Urinary bladder (tissue), 4 donors: Measurements from ENCODE around the gene LRRC2. TPM values are rescaled to one million over a fixed set of nuclear protein-coding genes. Genes with fewer than 3 reads are reported as not detected.

ENCODE experiments used
- DNase-seq: peaks from one replicate; pipeline ENCODE4 v3.0.0-alpha.2; 2015; ENCODE audit errors: extremely low spot score
- H3K27ac ChIP-seq: one replicate; pipeline ENCODE4 v1.5.1; 2013; ENCODE audit warnings: low read depth, mild to moderate bottlenecking, moderate library complexity
- H3K36me3 ChIP-seq: one replicate; pipeline ENCODE4 v1.6.1; 2013; ENCODE audit warnings: mild to moderate bottlenecking, moderate library complexity; ENCODE audit not compliant: insufficient read depth
- H3K4me1 ChIP-seq: one replicate; pipeline ENCODE4 v1.6.1; 2013; ENCODE audit warnings: mild to moderate bottlenecking, moderate library complexity; ENCODE audit not compliant: insufficient read depth
- H3K4me3 ChIP-seq: one replicate; pipeline ENCODE4 v1.5.1; 2013; ENCODE audit warnings: low read depth, low read length
- WGBS: extraction: QIAGEN DNeasy Blood & Tissue Kit; methylation state at CpG from one replicate; pipeline ENCODE4 v1.1.7; 2013; 5-methylcytosine and 5-hydroxymethylcytosine counted together
- polyA plus RNA-seq: library from polyadenylated mRNA; stranded (reverse); fragments of 200-250 nt; gene quantifications from one replicate; pipeline ENCODE4 v1.2.3, GENCODE V29; 2013
- total RNA-seq: library from RNA; depleted of rRNA; stranded (reverse); fragments of >200 nt; gene quantifications from one replicate; pipeline ENCODE4 v1.2.3, GENCODE V29; 2014
- donor health status: healthy with polysubstance abuse.
- donor health status: healthy.

Gene LRRC2
- total RNA-seq: 4.3 TPM
- polyA plus RNA-seq: 4.2 TPM

GRCh38 chr3:46566040-46566641, at the start of gene LRRC2:
TSS of gene LRRC2 (minus strand) at chr3:46566302. CDS start at chr3:46551591, 14,711 bp downstream.
- no peaks in the 10 kb centered on the region for H3K4me1 ChIP-seq
- H3K4me3 ChIP-seq: peak within 1 kb of the TSS; percentile 36
- H3K36me3 ChIP-seq: no peaks in the 10 kb centered on the region
- WGBS: under 1% methylated on average over 39 of the region's 39 CpGs
- no peak for DNase-seq
- H3K27ac ChIP-seq: no peak within 1 kb of the TSS

GRCh38 chr3:46615050-46615775, 49.1 kb upstream of the LRRC2 start:
- 84% methylated on average over 9 of the region's 9 CpGs for WGBS
- H3K36me3 ChIP-seq: no peaks in the 10 kb centered on the region
- no peak overlapping the region for H3K4me3 ChIP-seq
- H3K4me1 ChIP-seq: no peaks in the 10 kb centered on the region
- no peak overlapping the region for H3K27ac ChIP-seq
- DNase-seq: no peak

- WGBS: 86% methylated on average over 4 of the region's 4 CpGs
- Histone ChIP-seq H3K4me3 (no peak overlapping the region), H3K27ac (no peak overlapping the region), H3K4me1 (no peaks in the 10 kb centered on the region), H3K36me3 (no peaks in the 10 kb centered on the region)
- no peak for DNase-seq
Measured at GRCh38 chr3:46614431-46614830, 48.3 kb upstream of the LRRC2 start.

- Histone ChIP-seq H3K27ac (no peak overlapping the region), H3K4me3 (no peak overlapping the region), H3K36me3 (no peaks in the 10 kb centered on the region), H3K4me1 (no peaks in the 10 kb centered on the region)
- 83% methylated on average over 10 of the region's 10 CpGs for WGBS
- no peak for DNase-seq
Measured at GRCh38 chr3:46613313-46614005, 47.4 kb upstream of the LRRC2 start.

GRCh38 chr3:46612324-46612723, 46.2 kb upstream of the LRRC2 start, which contains the start of gene FAM240A:
TSS of gene FAM240A (plus strand) at chr3:46612525. CDS start at chr3:46612684, 159 bp downstream.
- DNase-seq: no peak
- 66% methylated on average over 9 of the region's 9 CpGs for WGBS
- Histone ChIP-seq H3K36me3 (no peaks in the 10 kb centered on the region), H3K4me3 (no peak within 1 kb of the TSS), H3K4me1 (no peaks in the 10 kb centered on the region), H3K27ac (no peak within 1 kb of the TSS)

GRCh38 chr3:46609944-46610722, 44.0 kb upstream of the LRRC2 start:
- H3K27ac ChIP-seq: no peak overlapping the region
- no peaks in the 10 kb centered on the region for H3K36me3 ChIP-seq
- 75% methylated on average over 12 of the region's 12 CpGs for WGBS
- DNase-seq: no peak
- H3K4me3 ChIP-seq: no peak overlapping the region
- H3K4me1 ChIP-seq: no peaks in the 10 kb centered on the region

- Histone ChIP-seq H3K4me3 (no peak overlapping the region), H3K4me1 (no peaks in the 10 kb centered on the region), H3K27ac (no peak overlapping the region), H3K36me3 (no peaks in the 10 kb centered on the region)
- WGBS: 74% methylated on average over 5 of the region's 5 CpGs
- DNase-seq: no peak
Measured at GRCh38 chr3:46609212-46609721, 43.2 kb upstream of the LRRC2 start.

GRCh38 chr3:46607603-46608028, 41.5 kb upstream of the LRRC2 start:
- WGBS: 64% methylated on average over 6 of the region's 6 CpGs
- Histone ChIP-seq H3K4me1 (no peaks in the 10 kb centered on the region), H3K4me3 (no peak overlapping the region), H3K36me3 (no peaks in the 10 kb centered on the region), H3K27ac (no peak overlapping the region)
- DNase-seq: no peak

- Histone ChIP-seq H3K36me3 (no peaks in the 10 kb centered on the region), H3K4me1 (no peaks in the 10 kb centered on the region), H3K4me3 (no peak overlapping the region), H3K27ac (no peak overlapping the region)
- 86% methylated on average over 2 of the region's 2 CpGs for WGBS
- no peak for DNase-seq
Measured at GRCh38 chr3:46604127-46604526, 38.0 kb upstream of the LRRC2 start.

- no peak for DNase-seq
- Histone ChIP-seq H3K4me1 (no peaks in the 10 kb centered on the region), H3K27ac (no peak overlapping the region), H3K36me3 (no peaks in the 10 kb centered on the region), H3K4me3 (no peak overlapping the region)
- WGBS: 58% methylated on average over 1 of the region's 1 CpG
Measured at GRCh38 chr3:46603446-46604046, 37.4 kb upstream of the LRRC2 start.

GRCh38 chr3:46599590-46599989, 33.5 kb upstream of the LRRC2 start:
- WGBS: 74% methylated on average over 5 of the region's 5 CpGs
- Histone ChIP-seq H3K4me1 (no peaks in the 10 kb centered on the region), H3K27ac (no peak overlapping the region), H3K36me3 (no peaks in the 10 kb centered on the region), H3K4me3 (no peak overlapping the region)
- DNase-seq: no peak

- WGBS: 82% methylated on average over 8 of the region's 8 CpGs
- no peak overlapping the region for H3K27ac ChIP-seq
- H3K4me3 ChIP-seq: no peak overlapping the region
- no peaks in the 10 kb centered on the region for H3K4me1 ChIP-seq
- H3K36me3 ChIP-seq: no peaks in the 10 kb centered on the region
- no peak for DNase-seq
Measured at GRCh38 chr3:46595819-46596314, 29.8 kb upstream of the LRRC2 start.

GRCh38 chr3:46594723-46595122, 28.6 kb upstream of the LRRC2 start:
- Histone ChIP-seq H3K27ac (no peak overlapping the region), H3K4me1 (no peaks in the 10 kb centered on the region), H3K4me3 (no peak overlapping the region), H3K36me3 (no peaks in the 10 kb centered on the region)
- 92% methylated on average over 4 of the region's 4 CpGs for WGBS
- DNase-seq: no peak
